Right lobe of liver (tissue), 6 donors: ENCODE results near the gene DAPK1. TPM values are rescaled to one million over a fixed set of nuclear protein-coding genes. Genes with fewer than 3 reads are reported as not detected.

Experiments used
- ATAC-seq, 4 donors: fragments of 200-7000 bp; cut with Tn5 transposase; one replicate each; pipeline ENCODE4 v1.9.1; 2020; ENCODE audit warnings: mild to moderate bottlenecking in 4 of 4, moderate library complexity in 4 of 4
- DNase-seq, 3 donors: peaks; one replicate each; pipeline ENCODE4 v3.0.0-alpha.2; 2020
- H3K27ac ChIP-seq, 3 donors: fragments of 200-600 bp; one replicate each; pipeline ENCODE4 v1.8.0; 2022
- H3K27me3 ChIP-seq, 2 donors: fragments of 200-600 bp; one replicate each; pipeline ENCODE4 v1.8.0; 2022
- H3K36me3 ChIP-seq, 4 donors: fragments of 200-600 bp; sonication (generic) in 1 of 4; one replicate each; pipeline versions ENCODE4 v1.5.1 to v1.8.0; 2017 to 2022; ENCODE audit warnings: control low read depth in 1 of 4
- H3K4me1 ChIP-seq, 4 donors: fragments of 200-600 bp; sonication (generic) in 1 of 4; one replicate each; pipeline versions ENCODE4 v1.5.1 to v1.8.0; 2017 to 2022; ENCODE audit warnings: control low read depth in 1 of 4
- H3K4me3 ChIP-seq, 3 donors: fragments of 200-600 bp; one replicate each; pipeline ENCODE4 v1.8.0; 2022
- H3K9me3 ChIP-seq, 4 donors: fragments of 200-600 bp; sonication (generic) in 1 of 4; one replicate each; pipeline versions ENCODE4 v1.5.1 to v1.8.0; 2017 to 2022; ENCODE audit warnings: control low read depth in 1 of 4
- POLR2A ChIP-seq: fragments of 450-650 bp; IDR thresholded peaks from one replicate; pipeline ENCODE4 v1.6.1; 2017; ENCODE audit warnings: antibody characterized with exemption, mild to moderate bottlenecking
- WGBS: methylation state at CpG from one replicate; pipeline ENCODE4 v1.1.6; 2018; ENCODE audit warnings: low coverage, low lambda C conversion rate; ENCODE audit not compliant: insufficient coverage; ENCODE audit errors: missing lambda C conversion rate; 5-methylcytosine and 5-hydroxymethylcytosine counted together
- intact Hi-C, 2 donors: fragments of 100-400 bp; cut with DNase I; formaldehyde crosslinking; loops; one replicate each; pipeline versions ENCODE4 v1.11.2 to v1.14.1; 2022
- total RNA-seq, 6 experiments: library from RNA; depleted of rRNA in 2 of 6; stranded (reverse); fragments of >200 nt in 2 of 6; fragmentation: NEBNext Ultra II Directional in 3 of 6; extraction: Animal tissue kit (Norgen Biotek cat#: 25700) in 3 of 6; gene quantifications; one replicate each; pipeline versions ENCODE4 v1.1.0 to v1.2.4, GENCODE V29; 2016 to 2023
- TF ChIP-seq, protein P1 (sequence below), 4 donors: fragments of 200-600 bp in 3 of 4; fragments of 450-650 bp in 1 of 4; IDR thresholded peaks; one replicate each; pipeline versions ENCODE4 v1.5.1 to v1.8.0; 2016 to 2022; ENCODE audit warnings: antibody characterized with exemption in 4 of 4, mild to moderate bottlenecking in 2 of 4
- donor health status: DM: no; HTN: yes; CAD: no.
- donor health status: DM: no; HTN: no; CAD: no.
- donor health status: DM: no; HTN: no; CAD: no.
- donor health status: DM: no; HTN: yes; CAD: no.
- donor health status: DM: no; HTN: yes; CAD: no.

DAPK1 gene
- total RNA-seq, 6 experiments from 2014 or later, result 17.4 to 55.0 (median 33.9) TPM

DNA sequence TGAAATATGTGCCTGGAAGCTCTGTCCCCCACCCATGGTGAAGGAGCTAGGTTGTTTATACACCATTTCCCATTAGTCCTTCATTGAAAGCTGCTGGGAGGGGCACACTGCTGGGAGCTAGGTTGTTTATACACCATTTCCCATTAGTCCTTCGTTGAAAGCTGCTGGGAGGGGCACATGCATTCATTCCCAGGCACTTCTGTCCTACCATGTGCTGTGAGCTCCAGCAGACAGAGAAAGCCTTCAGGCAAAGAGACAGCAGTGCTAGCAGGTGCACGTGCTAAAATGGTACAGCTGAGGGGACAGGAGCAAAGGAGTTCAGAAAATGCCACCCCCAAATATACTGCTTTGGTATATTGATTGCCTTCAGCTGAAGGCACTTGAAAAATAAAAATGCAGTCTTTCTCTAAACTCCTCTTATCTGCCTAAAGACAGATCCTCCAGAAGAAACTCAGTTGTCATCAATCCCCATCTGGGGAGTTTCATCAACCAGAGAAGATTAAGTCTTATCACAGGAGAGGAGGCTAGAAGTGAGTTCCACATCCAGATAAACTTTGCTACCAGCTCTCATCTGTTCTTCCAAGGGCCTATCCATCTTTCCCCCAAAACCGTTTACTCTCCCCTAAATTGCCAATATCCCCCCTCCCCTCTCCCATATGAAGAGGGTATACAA, 27.7 kb upstream of the DAPK1 start:
- no peaks in the 10 kb centered on the region for H3K4me1 ChIP-seq
- TF ChIP-seq POLR2A, result no peak
- TF ChIP-seq, protein P1, sequence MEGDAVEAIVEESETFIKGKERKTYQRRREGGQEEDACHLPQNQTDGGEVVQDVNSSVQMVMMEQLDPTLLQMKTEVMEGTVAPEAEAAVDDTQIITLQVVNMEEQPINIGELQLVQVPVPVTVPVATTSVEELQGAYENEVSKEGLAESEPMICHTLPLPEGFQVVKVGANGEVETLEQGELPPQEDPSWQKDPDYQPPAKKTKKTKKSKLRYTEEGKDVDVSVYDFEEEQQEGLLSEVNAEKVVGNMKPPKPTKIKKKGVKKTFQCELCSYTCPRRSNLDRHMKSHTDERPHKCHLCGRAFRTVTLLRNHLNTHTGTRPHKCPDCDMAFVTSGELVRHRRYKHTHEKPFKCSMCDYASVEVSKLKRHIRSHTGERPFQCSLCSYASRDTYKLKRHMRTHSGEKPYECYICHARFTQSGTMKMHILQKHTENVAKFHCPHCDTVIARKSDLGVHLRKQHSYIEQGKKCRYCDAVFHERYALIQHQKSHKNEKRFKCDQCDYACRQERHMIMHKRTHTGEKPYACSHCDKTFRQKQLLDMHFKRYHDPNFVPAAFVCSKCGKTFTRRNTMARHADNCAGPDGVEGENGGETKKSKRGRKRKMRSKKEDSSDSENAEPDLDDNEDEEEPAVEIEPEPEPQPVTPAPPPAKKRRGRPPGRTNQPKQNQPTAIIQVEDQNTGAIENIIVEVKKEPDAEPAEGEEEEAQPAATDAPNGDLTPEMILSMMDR (IDR thresholded peaks at IDR 0.05), result no peak
- intact Hi-C loops, result no loop called here
- 60% methylated on average over 2 of the region's 3 CpGs for whole genome bisulfite sequencing
- ATAC-seq, result no peak
- no peak for DNase-seq
- no peak overlapping the region for H3K4me3 ChIP-seq
- H3K27ac ChIP-seq, result no peak overlapping the region
- H3K9me3 ChIP-seq, result no peaks in the 10 kb centered on the region
- no peaks in the 10 kb centered on the region for H3K36me3 ChIP-seq
- no peaks in the 10 kb centered on the region for H3K27me3 ChIP-seq

DNA sequence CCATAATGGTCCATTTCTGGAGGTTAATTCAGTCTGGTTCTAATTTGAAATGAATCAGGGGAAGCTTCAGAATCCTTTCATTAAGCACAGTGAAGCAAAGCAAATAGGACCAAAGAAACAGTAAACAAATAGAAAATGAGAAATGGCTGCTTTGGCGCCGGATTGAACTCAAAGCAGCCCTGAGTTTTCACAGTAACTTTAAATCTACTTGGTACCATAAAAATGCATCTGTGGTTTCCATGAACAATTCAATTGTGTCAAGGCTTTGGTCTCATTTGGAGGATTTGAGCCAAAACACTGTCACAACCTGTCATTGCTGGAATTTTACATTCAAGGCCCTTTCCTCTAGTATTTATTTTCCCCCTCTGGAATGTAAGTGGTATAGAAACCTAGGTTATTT, 25.9 kb upstream of the DAPK1 start:
- DNase-seq (no peak), ATAC-seq (no peak)
- TF ChIP-seq, protein P1 (IDR thresholded peaks at IDR 0.05), result no peak
- TF ChIP-seq POLR2A, result no peak
- no peak overlapping the region for H3K4me3 ChIP-seq
- WGBS, result 95% methylated on average over 2 of the region's 2 CpGs
- no peaks in the 10 kb centered on the region for H3K27me3 ChIP-seq
- H3K4me1 ChIP-seq, result no peaks in the 10 kb centered on the region
- intact Hi-C loops, result no loop called here
- no peaks in the 10 kb centered on the region for H3K36me3 ChIP-seq
- H3K9me3 ChIP-seq, result no peaks in the 10 kb centered on the region
- H3K27ac ChIP-seq, result no peak overlapping the region

DNA sequence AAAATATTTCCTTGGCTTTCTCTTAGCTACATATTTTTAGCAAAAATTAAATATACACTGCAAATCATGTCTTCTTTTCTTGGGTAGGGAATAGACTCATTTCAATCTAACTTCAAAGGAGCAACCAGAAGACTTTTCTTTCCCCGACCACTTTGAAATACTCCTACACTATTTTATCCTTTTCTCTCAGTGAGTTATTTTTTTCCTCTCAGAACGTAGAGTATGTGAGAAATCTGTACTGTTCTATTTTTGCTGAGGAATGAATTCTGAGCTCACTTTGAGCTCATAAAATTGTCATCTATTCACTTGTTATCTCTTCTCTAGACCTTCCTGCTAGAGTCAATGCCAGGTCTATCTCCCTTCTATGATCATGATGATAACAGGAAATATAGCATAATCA, 22.2 kb upstream of the DAPK1 start:
- DNase-seq (no peak), ATAC-seq (no peak)
- Histone ChIP-seq H3K27ac (no peak overlapping the region), H3K9me3 (no peaks in the 10 kb centered on the region), H3K4me1 (no peaks in the 10 kb centered on the region), H3K4me3 (no peak overlapping the region), H3K36me3 (no peaks in the 10 kb centered on the region), H3K27me3 (no peaks in the 10 kb centered on the region)
- 58% methylated on average over 2 of the region's 2 CpGs for WGBS
- no peak for TF ChIP-seq POLR2A
- TF ChIP-seq, protein P1 (IDR thresholded peaks at IDR 0.05), result no peak
- intact Hi-C loops, result no loop called here

DNA sequence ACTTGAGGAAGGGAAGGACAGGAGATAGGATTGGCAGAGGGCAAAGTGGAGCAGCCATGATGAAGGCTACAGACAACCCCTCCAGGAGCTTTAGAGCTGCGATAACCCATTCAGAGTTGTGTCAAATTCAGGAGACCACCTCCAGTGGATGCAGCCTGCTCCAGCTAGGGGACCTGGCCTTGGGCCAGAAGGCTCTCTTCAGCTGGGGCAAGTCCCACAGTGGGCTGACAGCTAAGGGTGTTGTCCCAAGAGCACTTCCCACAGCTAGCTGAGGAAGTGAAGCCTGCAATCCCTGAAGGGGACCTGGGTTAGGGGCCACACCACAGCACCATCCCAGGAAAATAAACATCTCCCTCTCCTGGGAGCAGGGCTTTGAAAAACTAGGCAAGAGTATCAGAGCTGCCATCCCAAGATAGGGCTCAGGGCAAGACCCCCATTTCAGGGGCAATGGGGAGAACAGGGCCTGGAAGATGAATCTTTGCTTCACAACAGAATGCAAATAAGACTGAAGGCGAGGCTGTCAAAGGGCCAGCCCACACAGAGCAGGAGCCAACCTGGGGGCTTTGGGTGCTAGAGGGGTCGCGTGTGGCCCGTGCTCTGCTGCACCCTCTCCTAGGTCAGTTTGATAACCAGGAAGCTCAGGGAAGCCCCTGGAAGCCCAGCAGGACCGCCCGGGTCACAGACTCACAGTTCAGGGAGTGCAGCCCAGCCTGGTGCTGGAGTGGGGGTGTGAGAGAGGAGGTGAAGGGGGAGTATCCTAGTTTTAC, 19.3 kb upstream of the DAPK1 start:
- intact Hi-C loops, result no loop called here
- Histone ChIP-seq H3K27ac (no peak overlapping the region), H3K27me3 (no peaks in the 10 kb centered on the region), H3K9me3 (no peaks in the 10 kb centered on the region), H3K36me3 (no peaks in the 10 kb centered on the region), H3K4me1 (peaks cover 0 to 3% (median 0%) of the 10 kb centered on the region in 4 donors), H3K4me3 (no peak overlapping the region)
- TF ChIP-seq, protein P1 (IDR thresholded peaks at IDR 0.05), result no peak
- no peak for TF ChIP-seq POLR2A
- DNase-seq (peak in 1 of 3 donors; percentile 26), ATAC-seq (peak in 2 of 4 donors; percentile 29 to 31)
- 94% methylated on average over 3 of the region's 7 CpGs for WGBS
